Stimulated activated CD4-positive, alpha-beta T cell treated with anti-CD3 and anti-CD28 coated beads, Interleukin-1b, Interleukin-23, amount 100 ng/mL, for 48 hours (primary cell): ENCODE results near the gene LOXL1.

Experiments
- DNase-seq: peaks from one replicate; pipeline ENCODE4 v3.0.0-alpha.2; 2020

LOXL1 gene

GRCh38 chr15:73941449-73941848 is 15.2 kb downstream of the LOXL1 start:
- no peak for DNase-seq

GRCh38 chr15:73941871-73942635 is 15.8 kb downstream of the LOXL1 start:
- no peak for DNase-seq

- DNase-seq: no peak
These were observed 16.5 kb downstream of the LOXL1 start for GRCh38 chr15:73942751-73943270.

- DNase-seq: no peak
These were observed 18.2 kb downstream of the LOXL1 start for GRCh38 chr15:73944161-73945129.

- no peak for DNase-seq
These were observed 18.9 kb downstream of the LOXL1 start for GRCh38 chr15:73945130-73945508.

- no peak for DNase-seq
These were observed 19.9 kb downstream of the LOXL1 start for GRCh38 chr15:73946046-73946721.

- no peak for DNase-seq
These were observed 20.6 kb downstream of the LOXL1 start for GRCh38 chr15:73946795-73947370.

- no peak for DNase-seq
These were observed 21.4 kb downstream of the LOXL1 start for GRCh38 chr15:73947651-73948050.

GRCh38 chr15:73948396-73948795 is 22.1 kb downstream of the LOXL1 start:
- DNase-seq: no peak

GRCh38 chr15:73948982-73949381 is 22.7 kb downstream of the LOXL1 start:
- no peak for DNase-seq

GRCh38 chr15:73949496-73949895 is 23.2 kb downstream of the LOXL1 start:
- DNase-seq: no peak

- no peak for DNase-seq
These were observed 24.2 kb downstream of the LOXL1 start for GRCh38 chr15:73950479-73950830.

- DNase-seq: peak; percentile 60
These were observed 24.7 kb downstream of the LOXL1 start for GRCh38 chr15:73950831-73951561.

- no peak for DNase-seq
These were observed 25.3 kb downstream of the LOXL1 start for GRCh38 chr15:73951601-73952000.

GRCh38 chr15:73952171-73952912 is 26.1 kb downstream of the LOXL1 start:
- DNase-seq: no peak

- no peak for DNase-seq
These were observed 26.9 kb downstream of the LOXL1 start for GRCh38 chr15:73952913-73953750.

GRCh38 chr15:73954188-73955145 is 28.2 kb downstream of the LOXL1 start:
- DNase-seq: no peak

GRCh38 chr15:73955326-73955725 is 29.1 kb downstream of the LOXL1 start:
- no peak for DNase-seq
